Nephron (organoid): ENCODE results near the gene CDH20.

Source experiments
- H3K27ac Mint-ChIP-seq, 3 experiments: 2 replicates each; pipeline ENCODE4 v1.8.0; 2020; ENCODE audit warnings: mixed read lengths in 3 of 3, mild to moderate bottlenecking in 2 of 3, moderate library complexity in 1 of 3
- H3K27me3 Mint-ChIP-seq: 2 replicates; pipeline ENCODE4 v1.8.0; 2021; ENCODE audit warnings: low read depth, mild to moderate bottlenecking, moderate library complexity, mixed read lengths
- H3K36me3 Mint-ChIP-seq: 2 replicates; pipeline ENCODE4 v1.8.0; 2020; ENCODE audit warnings: low read depth, mixed read lengths
- H3K4me1 Mint-ChIP-seq: 2 replicates; pipeline ENCODE4 v1.8.0; 2020; ENCODE audit warnings: mixed read lengths
- H3K4me3 Mint-ChIP-seq, 3 experiments: 2 replicates each; pipeline ENCODE4 v1.8.0; 2020; ENCODE audit warnings: mild to moderate bottlenecking in 3 of 3, mixed read lengths in 3 of 3, moderate library complexity in 2 of 3
- H3K9me3 Mint-ChIP-seq: 2 replicates; pipeline ENCODE4 v1.8.0; 2020; ENCODE audit warnings: mixed read lengths
- TF ChIP-seq, protein P1 (sequence below), 3 experiments: fragments of 200-600 bp; sonication (generic); IDR thresholded peaks; one replicate each; pipeline ENCODE4 v1.5.0; 2021; ENCODE audit warnings: antibody characterized with exemption in 3 of 3; ENCODE audit not compliant: unreplicated experiment in 3 of 3

CDH20 gene

DNA sequence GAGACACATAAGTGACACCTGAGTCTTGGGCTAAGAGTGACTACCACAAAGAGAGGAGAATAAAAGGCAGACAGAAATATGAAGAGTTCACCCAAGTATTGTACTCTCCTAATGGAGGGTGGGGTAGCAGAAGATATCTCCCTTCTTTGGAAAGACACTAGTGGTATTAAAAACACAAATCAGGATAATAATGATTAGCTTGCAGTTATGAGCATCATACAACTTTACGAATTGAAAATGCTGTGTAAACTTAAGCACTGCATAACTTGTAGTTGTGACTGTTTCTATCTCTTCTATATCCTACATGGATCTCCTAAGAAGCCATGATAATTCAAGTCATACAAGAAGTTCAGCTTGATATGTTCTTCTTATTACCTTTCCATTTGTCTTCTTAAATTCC, 38.1 kb upstream of the CDH20 start:
- H3K36me3 Mint-ChIP-seq: no peaks in the 10 kb centered on the region
- TF ChIP-seq, protein P1, sequence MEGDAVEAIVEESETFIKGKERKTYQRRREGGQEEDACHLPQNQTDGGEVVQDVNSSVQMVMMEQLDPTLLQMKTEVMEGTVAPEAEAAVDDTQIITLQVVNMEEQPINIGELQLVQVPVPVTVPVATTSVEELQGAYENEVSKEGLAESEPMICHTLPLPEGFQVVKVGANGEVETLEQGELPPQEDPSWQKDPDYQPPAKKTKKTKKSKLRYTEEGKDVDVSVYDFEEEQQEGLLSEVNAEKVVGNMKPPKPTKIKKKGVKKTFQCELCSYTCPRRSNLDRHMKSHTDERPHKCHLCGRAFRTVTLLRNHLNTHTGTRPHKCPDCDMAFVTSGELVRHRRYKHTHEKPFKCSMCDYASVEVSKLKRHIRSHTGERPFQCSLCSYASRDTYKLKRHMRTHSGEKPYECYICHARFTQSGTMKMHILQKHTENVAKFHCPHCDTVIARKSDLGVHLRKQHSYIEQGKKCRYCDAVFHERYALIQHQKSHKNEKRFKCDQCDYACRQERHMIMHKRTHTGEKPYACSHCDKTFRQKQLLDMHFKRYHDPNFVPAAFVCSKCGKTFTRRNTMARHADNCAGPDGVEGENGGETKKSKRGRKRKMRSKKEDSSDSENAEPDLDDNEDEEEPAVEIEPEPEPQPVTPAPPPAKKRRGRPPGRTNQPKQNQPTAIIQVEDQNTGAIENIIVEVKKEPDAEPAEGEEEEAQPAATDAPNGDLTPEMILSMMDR (IDR thresholded peaks at IDR 0.05; ENCODE audit: unreplicated experiment in 3 of 3): no peak
- H3K9me3 Mint-ChIP-seq: no peaks in the 10 kb centered on the region
- no peak overlapping the region for H3K27ac Mint-ChIP-seq
- no peak overlapping the region for H3K4me3 Mint-ChIP-seq
- peaks cover 9% of the 10 kb centered on the region for H3K27me3 Mint-ChIP-seq
- no peaks in the 10 kb centered on the region for H3K4me1 Mint-ChIP-seq

DNA sequence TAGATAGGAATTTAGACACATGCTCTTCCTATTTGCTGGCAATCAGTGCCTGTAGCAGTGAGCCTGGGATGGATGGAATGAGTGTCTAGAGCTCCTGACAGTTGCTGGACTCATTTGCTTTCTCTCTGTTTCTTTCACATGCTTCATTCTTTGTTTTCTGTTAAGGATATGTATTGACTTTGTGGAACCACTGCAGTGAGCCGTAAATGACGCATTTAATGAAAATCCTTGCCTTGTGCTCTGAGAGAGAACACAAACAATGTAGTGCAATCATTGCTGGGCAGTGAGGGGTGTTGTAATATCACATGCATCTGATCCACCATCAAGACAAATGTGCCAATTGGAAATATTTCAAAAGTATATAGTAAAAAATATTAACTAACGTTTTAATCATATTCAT, 25.2 kb upstream of the CDH20 start:
- Mint-ChIP-seq H3K27me3 (no peaks in the 10 kb centered on the region), H3K9me3 (peaks cover 2% of the 10 kb centered on the region), H3K4me3 (no peak overlapping the region), H3K27ac (no peak overlapping the region), H3K36me3 (no peaks in the 10 kb centered on the region), H3K4me1 (no peaks in the 10 kb centered on the region)
- TF ChIP-seq, protein P1 (IDR thresholded peaks at IDR 0.05; ENCODE audit: unreplicated experiment in 3 of 3): no peak

- TF ChIP-seq, protein P1 (IDR thresholded peaks at IDR 0.05; ENCODE audit: unreplicated experiment in 3 of 3): no peak
- no peaks in the 10 kb centered on the region for H3K27me3 Mint-ChIP-seq
- no peak overlapping the region for H3K27ac Mint-ChIP-seq
- peaks cover 5% of the 10 kb centered on the region for H3K9me3 Mint-ChIP-seq
- no peaks in the 10 kb centered on the region for H3K36me3 Mint-ChIP-seq
- no peaks in the 10 kb centered on the region for H3K4me1 Mint-ChIP-seq
- H3K4me3 Mint-ChIP-seq: no peak overlapping the region
Measured at GRCh38 chr18:61308795-61309393, 24.3 kb upstream of the CDH20 start.

DNA sequence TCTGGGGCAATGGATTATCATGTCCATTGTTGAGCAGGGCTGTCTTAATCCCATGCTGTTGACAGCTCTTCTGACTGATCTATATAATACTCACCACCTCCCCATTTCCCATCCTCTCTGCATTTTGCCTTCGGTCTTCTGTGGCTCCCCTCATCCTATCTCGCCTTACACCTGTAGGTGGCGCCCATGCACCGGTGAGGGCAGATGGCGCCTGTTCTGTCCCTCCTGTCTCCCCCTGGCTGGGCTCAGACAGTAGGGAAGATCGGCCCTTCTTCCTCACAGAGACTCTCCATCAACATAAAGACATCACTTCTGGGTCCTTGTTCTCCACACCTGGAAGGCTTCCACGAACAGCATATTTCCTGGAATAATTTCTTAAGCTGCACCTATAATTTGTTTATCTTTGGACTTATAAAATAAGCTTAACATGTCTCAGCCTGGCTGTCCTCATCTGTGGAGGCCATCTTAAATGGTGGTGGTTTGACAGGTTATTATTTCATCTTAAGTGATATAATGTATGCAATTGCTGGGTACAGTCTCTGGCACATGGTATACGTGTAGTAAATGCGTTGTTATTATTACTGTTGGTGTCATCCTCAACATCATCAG, 10.9 kb upstream of the CDH20 start:
- Mint-ChIP-seq H3K27ac (no peak overlapping the region), H3K36me3 (no peaks in the 10 kb centered on the region), H3K4me3 (no peak overlapping the region), H3K27me3 (peaks cover 7% of the 10 kb centered on the region), H3K4me1 (no peaks in the 10 kb centered on the region), H3K9me3 (peaks cover 4% of the 10 kb centered on the region)
- TF ChIP-seq, protein P1 (IDR thresholded peaks at IDR 0.05; ENCODE audit: unreplicated experiment in 3 of 3): peak; percentile 48 to 68 (median 50)

DNA sequence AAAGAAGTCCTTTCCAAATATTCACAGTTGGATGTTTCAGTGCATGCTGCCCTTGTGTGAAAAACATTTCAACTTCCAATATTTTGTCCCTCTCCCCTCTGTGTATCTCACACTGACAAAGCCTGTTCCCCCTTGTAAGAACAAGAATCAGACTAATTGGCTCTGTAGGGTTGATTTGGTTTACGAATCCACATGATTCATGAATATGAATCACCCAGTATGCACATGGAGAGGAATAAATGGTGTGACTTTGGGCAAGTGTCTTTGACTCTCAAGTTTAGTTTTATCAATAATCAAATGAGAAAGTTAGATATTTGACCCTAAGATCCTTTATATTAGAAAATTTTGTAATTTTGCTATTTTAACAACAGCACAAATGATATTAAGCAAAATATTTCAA, 9.3 kb upstream of the CDH20 start:
- Mint-ChIP-seq H3K27ac (no peak overlapping the region), H3K4me3 (no peak overlapping the region), H3K36me3 (no peaks in the 10 kb centered on the region), H3K4me1 (no peaks in the 10 kb centered on the region), H3K27me3 (peaks cover 12% of the 10 kb centered on the region), H3K9me3 (no peaks in the 10 kb centered on the region)
- TF ChIP-seq, protein P1 (IDR thresholded peaks at IDR 0.05; ENCODE audit: unreplicated experiment in 3 of 3): no peak

GRCh38 chr18:61326407-61326806, 6.8 kb upstream of the CDH20 start:
- TF ChIP-seq, protein P1 (IDR thresholded peaks at IDR 0.05; ENCODE audit: unreplicated experiment in 3 of 3): no peak
- Mint-ChIP-seq H3K4me3 (no peak overlapping the region), H3K9me3 (no peaks in the 10 kb centered on the region), H3K4me1 (no peaks in the 10 kb centered on the region), H3K27ac (no peak overlapping the region), H3K27me3 (peaks cover 17% of the 10 kb centered on the region), H3K36me3 (no peaks in the 10 kb centered on the region)
